Mononuclear cell (primary cell): ENCODE data around the gene LIPH. TPM values are rescaled to one million over a fixed set of nuclear protein-coding genes. Genes with fewer than 3 reads are reported as not detected.
"Not testable (repeated sequence)": the region's sequence is repeated elsewhere in the genome, so short reads cannot be mapped to it uniquely, and the experiment has no call there.

Experiments used
- H3K27me3 ChIP-seq: 2 replicates; pipeline ENCODE4 v1.6.0; 2011; ENCODE audit warnings: low read length, control low read depth; ENCODE audit not compliant: insufficient read depth
- H3K4me1 ChIP-seq: 2 replicates; pipeline ENCODE4 v1.5.1; 2011; ENCODE audit warnings: mild to moderate bottlenecking, low read length, control low read depth; ENCODE audit not compliant: insufficient read depth
- H3K4me3 ChIP-seq: 2 replicates; pipeline ENCODE4 v1.5.1; 2011; ENCODE audit warnings: mild to moderate bottlenecking, low read length, moderate library complexity
- H3K9me3 ChIP-seq: 2 replicates; pipeline ENCODE4 v1.5.1; 2011; ENCODE audit warnings: low read depth, mild to moderate bottlenecking, control low read depth, low read length
- total RNA-seq: library from RNA; depleted of rRNA; stranded (reverse); fragments of >200 nt; gene quantifications from one replicate; pipeline ENCODE4 v1.2.3, GENCODE V29; 2012

Gene LIPH
- total RNA-seq, 1 donor = 0.84 TPM

- Histone ChIP-seq H3K4me3 (no peak overlapping the region), H3K27me3 (no peaks in the 10 kb centered on the region), H3K4me1 (peaks cover 21% of the 10 kb centered on the region), H3K9me3 (no peaks in the 10 kb centered on the region)
These were observed 7.3 kb upstream of the LIPH start for GRCh38 chr3:185559706-185560090.

DNA sequence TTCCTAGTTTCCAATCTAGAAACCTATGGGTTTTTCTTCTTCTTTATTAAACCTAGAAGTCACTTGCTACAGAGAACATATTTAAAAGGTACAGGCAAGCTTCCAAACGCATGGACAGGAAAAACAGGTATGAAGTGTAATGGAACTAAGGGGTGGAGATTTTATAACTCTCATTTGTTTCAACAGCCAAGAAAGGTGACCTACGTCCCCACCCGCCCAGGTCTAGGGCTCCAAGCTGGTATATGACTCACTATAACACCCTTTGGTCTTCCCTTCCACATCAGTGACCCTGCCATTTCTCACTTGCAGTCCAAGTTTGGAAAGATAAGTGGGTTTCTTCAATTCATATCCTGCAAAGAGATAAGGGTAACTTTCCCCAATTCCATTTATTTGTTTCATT lies 6.0 kb upstream of the LIPH start:
- Histone ChIP-seq H3K4me1 (peaks cover 21% of the 10 kb centered on the region), H3K4me3 (no peak overlapping the region), H3K9me3 (no peaks in the 10 kb centered on the region), H3K27me3 (no peaks in the 10 kb centered on the region)

DNA sequence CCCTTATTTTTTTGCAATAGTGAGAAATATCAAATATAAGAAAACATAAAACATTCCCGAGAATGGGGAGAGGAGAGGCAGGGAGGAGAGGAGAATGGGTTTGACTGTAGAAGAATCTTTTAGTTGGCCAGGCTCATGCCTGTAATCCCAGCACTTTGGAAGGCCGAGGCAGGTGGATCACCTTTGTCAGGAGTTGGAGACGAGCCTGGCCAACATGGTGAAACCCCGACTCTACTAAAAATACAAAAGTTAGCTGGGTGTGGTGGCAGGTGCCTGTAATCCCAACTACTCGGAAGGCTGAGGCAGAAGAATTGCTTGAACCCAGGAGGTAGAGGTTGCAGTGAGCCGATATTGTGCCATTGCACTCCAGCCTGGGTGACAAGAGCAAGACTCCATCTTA lies 4.3 kb upstream of the LIPH start:
- not testable (repeated sequence) for H3K27me3 ChIP-seq, H3K4me3 ChIP-seq, H3K9me3 ChIP-seq
- H3K4me1 ChIP-seq = peaks cover 15% of the 10 kb centered on the region

DNA sequence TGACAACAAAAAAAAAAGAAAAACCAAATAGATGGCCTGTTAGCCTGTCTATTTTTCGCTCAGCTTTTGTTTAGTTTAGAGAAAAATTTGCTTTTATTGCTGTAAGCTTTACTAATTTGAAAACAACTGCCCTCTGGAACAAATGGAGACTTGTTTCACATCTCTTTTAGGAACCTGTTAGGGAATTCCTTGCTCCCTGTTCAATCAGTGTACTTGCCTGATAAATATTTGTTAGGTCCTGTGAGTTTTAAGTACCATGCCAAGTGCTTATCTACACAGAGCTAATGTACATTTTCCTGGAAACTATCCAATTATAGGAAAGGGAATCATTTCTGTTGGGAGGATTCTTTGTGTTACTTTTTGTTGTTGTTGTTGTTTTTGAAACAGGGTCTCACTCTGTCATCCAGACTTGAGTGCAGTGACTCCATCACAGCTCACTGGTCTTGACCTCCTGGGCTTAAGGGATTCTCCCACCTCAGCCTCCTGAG lies 3.5 kb upstream of the LIPH start:
- Histone ChIP-seq H3K4me3 (no peak overlapping the region), H3K9me3 (no peaks in the 10 kb centered on the region), H3K27me3 (no peaks in the 10 kb centered on the region), H3K4me1 (peaks cover 7% of the 10 kb centered on the region)

- Histone ChIP-seq H3K27me3 (no peaks in the 10 kb centered on the region), H3K9me3 (no peaks in the 10 kb centered on the region), H3K4me1 (peaks cover 6% of the 10 kb centered on the region), H3K4me3 (no peak overlapping the region)
These were observed 2.7 kb upstream of the LIPH start for GRCh38 chr3:185555101-185555501.

GRCh38 chr3:185549651-185550111 lies 2.7 kb downstream of the LIPH start:
- H3K4me1 ChIP-seq = no peaks in the 10 kb centered on the region
- H3K27me3 ChIP-seq = no peaks in the 10 kb centered on the region
- no peak overlapping the region for H3K4me3 ChIP-seq
- H3K9me3 ChIP-seq = no peaks in the 10 kb centered on the region

GRCh38 chr3:185549122-185549521 lies 3.3 kb downstream of the LIPH start:
- no peaks in the 10 kb centered on the region for H3K4me1 ChIP-seq
- no peaks in the 10 kb centered on the region for H3K27me3 ChIP-seq
- no peak overlapping the region for H3K4me3 ChIP-seq

GRCh38 chr3:185540695-185541094 lies 11.7 kb downstream of the LIPH start:
- H3K27me3 ChIP-seq = no peaks in the 10 kb centered on the region
- H3K4me1 ChIP-seq = peaks cover 12% of the 10 kb centered on the region
- H3K9me3 ChIP-seq = no peaks in the 10 kb centered on the region
- no peak overlapping the region for H3K4me3 ChIP-seq

More at GRCh38 chr3:185549122-185549521, 3.3 kb downstream of the LIPH start:
- no peaks in the 10 kb centered on the region for H3K9me3 ChIP-seq

DNA sequence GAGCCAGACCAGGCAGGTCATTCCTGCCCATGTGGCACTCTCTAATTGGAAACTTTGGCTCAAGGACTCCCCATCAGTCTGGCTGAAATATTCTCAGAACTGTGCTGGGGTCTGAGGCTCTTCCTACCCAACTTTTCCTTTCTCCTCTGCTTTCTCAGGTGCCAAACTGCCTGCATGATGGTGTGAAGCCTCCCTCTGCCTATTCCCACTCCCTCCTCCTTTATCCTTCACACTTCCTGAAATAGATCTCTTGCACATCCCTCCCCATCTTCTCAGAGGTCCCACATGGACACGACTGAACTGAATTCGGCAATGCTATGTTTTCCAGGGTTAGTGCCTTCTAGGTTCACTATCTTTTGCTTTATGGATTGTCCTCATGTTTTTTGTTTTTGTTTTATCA lies 12.5 kb downstream of the LIPH start:
- Histone ChIP-seq H3K27me3 (no peaks in the 10 kb centered on the region), H3K4me3 (no peak overlapping the region), H3K4me1 (peaks cover 12% of the 10 kb centered on the region), H3K9me3 (no peaks in the 10 kb centered on the region)

- H3K9me3 ChIP-seq = no peaks in the 10 kb centered on the region
- H3K4me3 ChIP-seq = no peak overlapping the region
- no peaks in the 10 kb centered on the region for H3K27me3 ChIP-seq
- peaks cover 12% of the 10 kb centered on the region for H3K4me1 ChIP-seq
These were observed 14.9 kb downstream of the LIPH start for GRCh38 chr3:185537369-185537970.

GRCh38 chr3:185534511-185534910 lies 17.9 kb downstream of the LIPH start:
- Histone ChIP-seq H3K4me3 (no peak overlapping the region), H3K27me3 (no peaks in the 10 kb centered on the region), H3K9me3 (no peaks in the 10 kb centered on the region), H3K4me1 (peaks cover 12% of the 10 kb centered on the region)

GRCh38 chr3:185532901-185533300 lies 19.5 kb downstream of the LIPH start:
- no peak overlapping the region for H3K4me3 ChIP-seq
- no peaks in the 10 kb centered on the region for H3K27me3 ChIP-seq
- no peaks in the 10 kb centered on the region for H3K9me3 ChIP-seq
- peaks cover 12% of the 10 kb centered on the region for H3K4me1 ChIP-seq

DNA sequence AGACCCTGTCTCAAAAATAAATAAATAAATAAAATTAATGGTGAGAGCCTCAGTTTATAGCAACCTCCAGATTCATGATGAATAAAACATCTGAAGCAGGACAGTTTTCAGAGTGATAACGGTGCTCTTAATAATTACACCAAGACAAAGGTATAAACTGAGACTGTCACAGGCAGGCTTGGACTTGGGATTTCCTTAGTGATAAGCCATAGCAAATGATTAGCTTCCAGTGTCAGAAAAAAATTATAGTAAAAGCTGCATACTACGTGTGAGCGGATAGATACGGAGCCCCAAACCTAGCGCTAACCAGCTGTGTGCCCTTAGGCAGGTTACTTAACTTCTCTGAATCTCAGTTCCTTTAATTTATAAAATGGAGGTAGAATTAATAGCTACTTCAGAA lies 21.5 kb downstream of the LIPH start:
- H3K27me3 ChIP-seq = no peaks in the 10 kb centered on the region
- no peaks in the 10 kb centered on the region for H3K4me1 ChIP-seq
- H3K9me3 ChIP-seq = no peaks in the 10 kb centered on the region
- no peak overlapping the region for H3K4me3 ChIP-seq

DNA sequence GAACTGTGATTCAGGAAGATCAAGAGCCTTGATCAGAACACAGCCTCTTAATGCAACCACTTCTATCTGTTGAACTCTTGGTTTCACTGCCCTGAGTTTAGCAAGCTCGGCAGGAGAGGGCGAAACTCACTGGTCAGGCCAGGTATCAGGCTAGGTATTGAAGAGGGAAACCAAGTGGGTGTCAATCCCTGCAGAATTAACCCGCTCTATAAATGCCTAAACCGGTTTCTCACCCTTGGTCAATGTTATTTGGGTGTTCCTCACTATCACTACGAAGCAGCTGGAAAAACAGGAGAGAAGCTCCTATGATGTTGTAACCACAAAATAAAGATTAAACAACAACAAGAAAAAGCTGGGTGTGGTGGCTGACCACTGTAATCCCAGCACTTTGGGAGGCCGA lies 23.9 kb downstream of the LIPH start:
- no peaks in the 10 kb centered on the region for H3K9me3 ChIP-seq
- no peak overlapping the region for H3K4me3 ChIP-seq
- H3K27me3 ChIP-seq = no peaks in the 10 kb centered on the region
- no peaks in the 10 kb centered on the region for H3K4me1 ChIP-seq

DNA sequence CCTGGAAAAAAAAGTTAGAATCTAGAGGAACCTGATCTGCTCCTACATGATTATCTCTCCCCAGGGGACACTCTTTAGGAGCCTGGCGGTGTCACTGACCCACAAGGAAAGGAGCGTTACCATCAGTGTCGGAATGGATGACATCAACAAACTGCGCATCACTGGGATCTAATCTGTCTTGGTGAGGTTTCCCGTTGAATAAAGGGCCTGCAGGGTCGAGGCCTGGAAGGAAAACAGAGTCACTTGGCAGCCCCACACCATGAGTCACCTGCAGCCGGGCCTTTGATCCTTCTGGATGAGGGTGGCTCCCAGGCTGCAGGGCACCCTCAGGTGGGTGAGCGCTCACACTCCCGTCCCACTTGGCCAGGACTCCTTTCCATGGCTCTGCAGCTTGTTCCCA lies 25.0 kb downstream of the LIPH start:
- Histone ChIP-seq H3K9me3 (no peaks in the 10 kb centered on the region), H3K27me3 (no peaks in the 10 kb centered on the region), H3K4me1 (no peaks in the 10 kb centered on the region)

GRCh38 chr3:185526349-185526951 lies 25.9 kb downstream of the LIPH start:
- Histone ChIP-seq H3K9me3 (no peaks in the 10 kb centered on the region), H3K27me3 (no peaks in the 10 kb centered on the region), H3K4me1 (no peaks in the 10 kb centered on the region), H3K4me3 (no peak overlapping the region)

More for the DNA sequence above, 25.0 kb downstream of the LIPH start:
- no peak overlapping the region for H3K4me3 ChIP-seq
